Stimulated activated naive CD4-positive, alpha-beta T cell treated with Interleukin-2 at 50 U/mL for 16 hours (primary cell): ENCODE results near the gene IL31.
A peak's percentile ranks its signal among the peaks of the same experiment; 100 is the strongest.

Source experiments
- DNase-seq: peaks from one replicate; lab custom pipeline; 2025; lab: John Stamatoyannopoulos, UW

Gene IL31

DNA sequence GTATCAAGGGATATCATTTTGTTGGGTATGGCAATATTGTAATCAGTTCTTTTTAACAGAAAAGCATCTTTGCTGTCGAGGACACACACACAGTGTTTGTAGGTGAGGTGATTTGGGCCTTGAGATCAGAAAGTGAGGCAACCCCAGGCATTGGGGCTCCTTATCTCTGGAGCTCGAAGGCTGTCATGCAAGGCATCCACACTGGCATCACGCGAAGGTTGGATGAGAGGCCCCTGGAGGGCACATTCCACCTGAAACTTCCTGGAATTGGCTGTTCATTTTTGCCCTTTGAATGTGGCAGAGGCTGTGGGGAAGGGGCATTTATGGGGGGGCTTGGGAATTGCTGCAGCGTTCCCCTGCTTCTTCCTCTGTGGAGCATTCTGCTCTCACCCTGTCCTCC lies 45.5 kb downstream of the IL31 start:
- DNase-seq, result no peak

GRCh38 chr12:122127839-122128238 lies 46.2 kb downstream of the IL31 start:
- no peak for DNase-seq

DNA sequence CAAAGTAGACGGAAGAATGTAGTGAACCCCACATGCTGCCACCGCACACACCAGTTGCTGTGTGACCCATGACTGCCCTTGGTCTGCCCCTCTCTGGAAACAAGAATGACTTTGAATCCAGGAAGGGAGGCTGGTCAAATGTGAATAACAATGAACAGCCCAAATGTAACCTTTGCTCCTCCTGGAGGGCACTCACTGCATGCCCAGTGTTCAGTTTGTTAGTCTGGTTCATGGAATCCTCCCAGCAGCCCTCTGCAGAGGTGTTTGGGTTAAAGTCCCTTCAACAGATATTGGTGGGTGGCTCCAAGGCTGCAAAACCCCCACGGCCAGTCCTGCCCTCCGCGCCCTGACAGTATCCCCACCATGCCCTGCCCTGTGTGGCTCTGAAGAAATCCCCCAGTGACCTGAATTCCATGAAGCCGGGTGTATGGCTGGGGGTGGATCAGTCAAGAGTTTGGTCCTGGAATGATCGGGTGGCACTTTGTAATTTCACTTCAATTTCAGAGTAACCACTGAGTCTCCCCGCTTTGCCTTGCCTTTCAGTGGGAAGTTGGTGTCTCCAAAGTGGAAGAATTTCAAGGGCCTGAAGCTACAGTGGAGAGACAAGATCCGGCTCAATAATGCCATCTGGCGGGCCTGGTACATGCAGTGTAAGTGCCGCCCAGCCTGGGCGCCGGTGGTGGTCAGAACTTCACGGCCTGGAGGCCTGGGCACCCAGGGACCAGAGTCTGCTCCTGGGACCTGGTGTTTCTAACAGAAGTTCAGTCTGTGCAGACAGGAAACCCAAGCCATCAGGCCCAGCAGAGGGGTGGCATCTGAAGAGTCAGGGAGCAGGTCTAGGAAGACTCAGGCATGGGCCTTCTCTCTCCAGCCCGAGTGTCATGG lies 47.1 kb downstream of the IL31 start:
- DNase-seq, result no peak

DNA sequence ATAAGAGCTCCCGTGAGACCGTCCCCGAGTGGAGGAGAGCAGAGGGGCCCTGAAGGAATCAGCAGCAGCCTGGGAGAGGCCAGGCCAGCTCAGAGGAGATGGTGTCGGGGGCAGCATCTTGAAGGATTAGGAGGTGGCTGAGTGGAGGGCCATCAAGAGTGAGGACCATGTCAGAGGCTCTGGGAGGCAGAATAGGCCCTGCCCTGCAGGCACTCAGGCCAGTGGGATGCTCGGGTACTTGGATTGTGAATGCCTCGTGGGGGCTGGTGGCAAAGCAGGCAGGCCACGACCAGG lies 47.7 kb downstream of the IL31 start:
- no peak for DNase-seq

GRCh38 chr12:122125452-122126341 lies 48.3 kb downstream of the IL31 start:
- no peak for DNase-seq

DNA sequence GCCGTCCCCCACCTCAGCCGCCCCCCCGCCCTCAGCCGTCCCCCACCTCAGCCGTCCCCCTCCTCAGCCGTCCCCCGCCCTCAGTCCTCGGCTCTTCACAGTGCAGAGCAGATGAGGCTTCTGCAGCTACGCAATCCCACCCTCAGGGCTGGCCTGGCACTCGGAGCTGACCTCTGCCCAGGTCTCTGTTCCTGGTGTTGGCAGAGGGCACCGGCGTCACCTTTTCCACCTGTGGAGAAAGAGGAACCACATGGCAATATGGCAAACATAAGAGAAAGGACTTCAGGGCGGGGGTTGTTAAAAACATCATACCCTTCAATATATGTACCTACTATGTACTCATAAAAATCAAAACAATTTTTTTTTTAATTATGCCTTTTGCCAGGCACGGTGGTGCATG lies 49.7 kb downstream of the IL31 start:
- no peak for DNase-seq

- no peak for DNase-seq
These were observed 50.3 kb downstream of the IL31 start for GRCh38 chr12:122123761-122124145.

DNA sequence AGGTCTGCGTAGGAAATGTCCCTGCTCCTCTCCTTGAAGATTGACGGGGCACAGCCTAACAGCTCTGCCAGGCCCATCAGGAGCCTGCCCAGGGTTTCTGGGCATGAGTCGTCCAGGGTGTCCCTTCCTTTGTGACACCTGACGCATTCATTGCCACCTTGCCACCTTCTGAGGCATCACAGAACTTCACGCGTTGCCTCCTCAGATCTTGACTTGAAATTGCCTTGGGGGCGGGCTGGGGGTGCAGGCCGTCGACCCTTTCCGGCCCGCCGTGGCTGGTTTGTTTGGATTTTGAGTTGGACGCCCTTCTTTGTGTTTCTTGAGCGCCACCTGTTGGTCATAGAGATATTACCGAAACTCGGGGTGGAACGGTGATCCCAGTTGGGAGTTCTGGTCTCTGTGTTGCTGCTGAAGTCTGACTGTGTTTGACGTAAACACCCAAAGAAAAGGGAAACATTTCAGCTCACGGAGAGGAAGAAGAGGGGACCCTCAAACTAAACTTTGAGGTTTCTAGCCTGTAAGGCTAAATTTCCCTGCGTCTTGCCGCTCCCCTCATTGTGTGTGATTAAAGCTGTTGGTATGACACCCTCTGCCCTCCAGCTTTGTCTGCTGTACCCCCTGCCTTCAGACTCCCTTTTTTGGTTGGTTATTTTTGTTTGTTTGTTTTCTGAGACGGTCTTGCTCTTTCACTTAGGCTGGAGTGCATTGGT lies 50.8 kb downstream of the IL31 start:
- peak; percentile 45 for DNase-seq
